GM12875 (cell line): ENCODE data around the gene MTMR6.
"Not testable (repeated sequence)": the region's sequence is repeated elsewhere in the genome, so short reads cannot be mapped to it uniquely, and the experiment has no call there.

Source experiments
- H3K4me3 ChIP-seq: one replicate; pipeline ENCODE4 v1.5.1; 2011; ENCODE audit warnings: low read depth, low read length, control low read depth
- CTCF ChIP-seq: IDR thresholded peaks from 2 replicates; pipeline ENCODE4 v1.5.1; 2011; ENCODE audit warnings: low read depth, mild to moderate bottlenecking, control low read depth, inconsistent platforms, low read length, moderate library complexity, borderline replicate concordance; ENCODE audit not compliant: insufficient read depth

The MTMR6 gene

GRCh38 chr13:25286969-25287961 is at the start of gene MTMR6:
TSS of gene MTMR6 (minus strand) at chr13:25287488. CDS start at chr13:25287247, 241 bp downstream.
- peak; percentile 99 for TF ChIP-seq CTCF
- peak within 1 kb of the TSS; percentile 96 for H3K4me3 ChIP-seq

GRCh38 chr13:25335856-25336255 is 48.6 kb upstream of the MTMR6 start:
- TF ChIP-seq CTCF: no peak
- no peak overlapping the region for H3K4me3 ChIP-seq

- no peak for TF ChIP-seq CTCF
- no peak overlapping the region for H3K4me3 ChIP-seq
These were observed 43.3 kb upstream of the MTMR6 start for GRCh38 chr13:25330541-25330940.

GRCh38 chr13:25329706-25330105 is 42.4 kb upstream of the MTMR6 start:
- H3K4me3 ChIP-seq: no peak overlapping the region
- no peak for TF ChIP-seq CTCF

- TF ChIP-seq CTCF: no peak
- H3K4me3 ChIP-seq: no peak overlapping the region
These were observed 36.8 kb upstream of the MTMR6 start for GRCh38 chr13:25324100-25324499.

GRCh38 chr13:25319771-25320170 is 32.5 kb upstream of the MTMR6 start:
- TF ChIP-seq CTCF: no peak

GRCh38 chr13:25318946-25319345 is 31.7 kb upstream of the MTMR6 start:
- not testable (repeated sequence) for H3K4me3 ChIP-seq

More at GRCh38 chr13:25319771-25320170, 32.5 kb upstream of the MTMR6 start:
- H3K4me3 ChIP-seq: no peak overlapping the region
